AG20443 (cell line): ENCODE data around the gene SLC39A5.
A peak's percentile ranks its signal among the peaks of the same experiment; 100 is the strongest.
"Not testable (repeated sequence)": the region's sequence is repeated elsewhere in the genome, so short reads cannot be mapped to it uniquely, and the experiment has no call there.

Experiments
- DNase-seq: peaks from one replicate; pipeline ENCODE4 v3.0.0; 2012; ENCODE audit warnings: low spot score, mixed read lengths

Gene SLC39A5

GRCh38 chr12:56244494-56244893 is 14.6 kb downstream of the SLC39A5 start:
- no peak for DNase-seq

- DNase-seq = no peak
Observed at GRCh38 chr12:56247923-56248322, 18.1 kb downstream of the SLC39A5 start.

- no peak for DNase-seq
Observed at GRCh38 chr12:56248711-56249110, 18.9 kb downstream of the SLC39A5 start.

- no peak for DNase-seq
Observed at GRCh38 chr12:56252649-56253048, 22.8 kb downstream of the SLC39A5 start.

- no peak for DNase-seq
Observed at GRCh38 chr12:56253091-56253490, 23.2 kb downstream of the SLC39A5 start.

- DNase-seq = no peak
Observed at GRCh38 chr12:56255671-56256070, 25.8 kb downstream of the SLC39A5 start.

- peak; percentile 44 for DNase-seq
Observed at GRCh38 chr12:56256326-56256960, 26.6 kb downstream of the SLC39A5 start.

GRCh38 chr12:56257071-56257470 is 27.2 kb downstream of the SLC39A5 start:
- DNase-seq = no peak

- DNase-seq = peak; percentile 49
Observed at GRCh38 chr12:56257491-56258067, 27.7 kb downstream of the SLC39A5 start.

- DNase-seq = peak; percentile 96
Observed at GRCh38 chr12:56258068-56258819, 28.4 kb downstream of the SLC39A5 start, which contains the start of gene ANKRD52. Gene ANKRD52, minus strand, starts transcription at chr12:56258384. Its CDS starts 115 bp downstream, at chr12:56258269.

- no peak for DNase-seq
Observed at GRCh38 chr12:56258820-56259183, 29.0 kb downstream of the SLC39A5 start.

- DNase-seq = no peak
Observed at GRCh38 chr12:56260380-56260779, 30.5 kb downstream of the SLC39A5 start.

GRCh38 chr12:56260921-56261320 is 31.1 kb downstream of the SLC39A5 start:
- DNase-seq = no peak

- peak; percentile 84 for DNase-seq
Observed at GRCh38 chr12:56261503-56262232, 31.8 kb downstream of the SLC39A5 start.

GRCh38 chr12:56262955-56263354 is 33.1 kb downstream of the SLC39A5 start:
- DNase-seq = not testable (repeated sequence)

- not testable (repeated sequence) for DNase-seq
Observed at GRCh38 chr12:56266068-56266692, 36.3 kb downstream of the SLC39A5 start.

GRCh38 chr12:56266693-56267442 is 37.0 kb downstream of the SLC39A5 start, which contains the start of gene COQ10A:
Gene COQ10A, plus strand, starts transcription at chr12:56266942. Its CDS starts 177 bp downstream, at chr12:56267119.
- peak; percentile 97 for DNase-seq

- DNase-seq = peak; percentile 35
Observed at GRCh38 chr12:56267443-56268071, 37.7 kb downstream of the SLC39A5 start.

GRCh38 chr12:56271031-56271430 is 41.2 kb downstream of the SLC39A5 start:
- peak; percentile 65 for DNase-seq

GRCh38 chr12:56272468-56272867 is 42.6 kb downstream of the SLC39A5 start:
- not testable (repeated sequence) for DNase-seq

GRCh38 chr12:56274299-56274698 is 44.4 kb downstream of the SLC39A5 start:
- DNase-seq = no peak
